HG03460 (cell line): ENCODE measurements around the gene ABCA1.
A peak's percentile ranks its signal among the peaks of the same experiment; 100 is the strongest.
"Not testable (repeated sequence)": the region's sequence is repeated elsewhere in the genome, so short reads cannot be mapped to it uniquely, and the experiment has no call there.

Source experiments
- ATAC-seq: cut with Tn5 transposase; IDR thresholded peaks from one replicate; pipeline ENCODE4 v1.9.1; 2021; ENCODE audit not compliant: unreplicated experiment

The ABCA1 gene

DNA sequence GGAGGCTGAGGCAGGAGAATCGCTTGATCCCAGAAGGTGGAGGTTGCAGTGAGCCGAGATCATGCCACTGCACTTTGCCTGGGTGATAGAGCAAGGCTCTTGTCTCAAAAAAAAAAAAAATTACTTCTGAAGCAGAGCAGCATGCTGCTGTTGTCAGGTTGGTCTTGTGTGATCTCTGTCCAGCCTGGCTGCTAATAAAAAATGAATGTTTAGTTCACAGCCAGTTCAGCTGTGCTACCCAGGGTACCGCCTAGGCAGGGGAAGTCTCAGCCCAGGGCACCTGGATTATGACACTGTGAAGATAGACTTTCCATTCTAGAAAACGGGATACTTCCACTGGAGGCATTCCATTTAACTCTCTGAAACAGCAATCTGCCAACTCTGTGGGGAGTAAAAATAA, 23.5 kb upstream of the ABCA1 start:
- ATAC-seq: no peak

DNA sequence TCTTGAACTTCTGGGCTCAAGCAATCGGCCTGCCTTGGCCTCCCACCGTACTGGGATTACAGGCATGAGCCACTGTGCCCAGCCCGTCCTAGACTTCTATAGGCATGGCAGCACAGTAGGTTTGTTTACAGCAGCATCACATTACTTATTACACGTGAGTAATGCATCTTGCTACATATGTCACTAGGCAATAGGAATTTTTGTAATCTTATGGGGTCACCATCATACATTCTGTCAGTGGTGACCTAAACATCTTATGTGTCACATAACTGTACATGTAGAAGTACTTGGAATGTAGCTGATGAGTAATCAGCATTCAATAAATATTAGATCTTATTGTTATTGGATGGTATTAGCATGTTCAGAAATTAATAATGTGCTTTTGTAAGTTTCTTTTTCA, 22.9 kb upstream of the ABCA1 start:
- no peak for ATAC-seq

GRCh38 chr9:104948277-104948676, 20.3 kb upstream of the ABCA1 start:
- ATAC-seq: no peak

DNA sequence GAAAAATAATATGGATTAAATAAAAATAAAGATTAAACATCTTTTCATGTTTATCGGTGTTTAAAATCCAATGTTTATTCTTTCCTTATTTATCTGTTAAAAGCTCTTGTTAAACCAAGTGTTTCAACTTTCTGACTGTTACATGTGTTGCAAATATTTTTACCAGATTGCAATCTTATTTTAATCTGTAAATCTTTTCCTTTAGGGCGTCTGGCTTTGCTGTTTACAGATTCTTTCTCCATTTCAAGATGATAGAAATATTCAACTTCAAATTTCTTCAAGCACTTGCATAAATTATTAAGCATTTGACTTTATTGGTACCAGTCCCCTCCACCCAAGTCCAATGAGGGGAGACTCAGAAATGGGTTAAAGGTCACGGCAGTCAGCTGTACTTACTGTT, 16.9 kb upstream of the ABCA1 start:
- ATAC-seq: no peak

- ATAC-seq: no peak
Measured at GRCh38 chr9:104944356-104944755, 16.4 kb upstream of the ABCA1 start.

DNA sequence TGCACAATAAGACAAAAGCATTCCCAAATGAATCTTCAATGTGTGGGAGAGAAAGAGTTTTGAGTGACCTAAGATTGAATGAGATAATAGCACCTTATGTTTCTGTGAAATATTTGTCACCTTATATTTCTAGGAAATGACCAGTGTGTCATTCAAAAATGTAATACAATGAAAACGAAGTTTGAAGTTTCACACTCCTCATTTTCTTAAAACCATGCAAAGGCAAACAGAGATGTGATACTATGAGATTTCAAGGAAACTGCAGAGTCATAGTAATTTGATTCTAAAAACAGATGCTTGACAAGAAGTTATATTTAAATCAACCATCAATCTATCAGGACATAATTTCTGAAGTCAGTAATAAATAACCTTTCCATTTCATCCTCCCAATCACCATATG, 13.6 kb upstream of the ABCA1 start:
- ATAC-seq: no peak

GRCh38 chr9:104936291-104936690, 8.3 kb upstream of the ABCA1 start:
- no peak for ATAC-seq

DNA sequence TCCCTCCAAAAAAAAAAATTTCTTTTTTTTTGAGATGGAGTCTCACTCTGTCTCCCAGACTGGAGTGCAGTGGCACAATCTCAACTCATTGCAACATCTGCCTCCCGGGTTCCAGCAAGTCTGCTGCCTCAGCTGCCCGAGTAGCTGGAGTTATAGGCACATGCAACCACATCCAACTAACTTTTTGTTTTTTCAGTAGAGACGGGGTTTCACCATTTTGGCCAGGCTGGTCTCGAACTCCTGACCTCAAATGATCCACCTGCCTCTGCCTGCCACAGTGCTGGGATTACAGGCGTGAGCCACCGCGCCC, 7.5 kb upstream of the ABCA1 start:
- not testable (repeated sequence) for ATAC-seq

- ATAC-seq: no peak
Measured at GRCh38 chr9:104934691-104935500, 6.9 kb upstream of the ABCA1 start.

DNA sequence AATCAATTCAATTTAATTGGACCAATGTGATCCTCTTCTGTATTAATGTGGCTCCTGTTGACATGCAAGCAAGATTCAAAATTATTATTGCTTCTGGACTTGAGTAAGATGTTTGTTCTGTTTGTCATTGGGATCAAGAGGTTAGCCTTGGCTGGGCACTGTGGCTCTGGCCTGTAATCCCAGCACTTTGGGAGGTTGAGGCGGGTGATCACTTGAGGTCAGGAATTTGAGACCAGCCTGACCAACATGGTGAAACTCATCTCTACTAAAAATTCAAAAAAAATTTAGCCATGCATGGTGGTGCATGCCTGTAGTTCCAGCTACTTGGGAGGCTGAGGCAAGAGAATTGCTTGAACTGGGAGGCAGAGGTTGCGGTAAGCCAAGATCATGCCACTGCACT, 5.1 kb upstream of the ABCA1 start:
- ATAC-seq: not testable (repeated sequence)

- no peak for ATAC-seq
Measured at GRCh38 chr9:104931256-104931655, 3.3 kb upstream of the ABCA1 start.

- ATAC-seq: peak; percentile 7
Measured at GRCh38 chr9:104927216-104927911, 591 bp downstream of the ABCA1 start.

- ATAC-seq: peak; percentile 43
Measured at GRCh38 chr9:104923740-104924139, 4.2 kb downstream of the ABCA1 start.

DNA sequence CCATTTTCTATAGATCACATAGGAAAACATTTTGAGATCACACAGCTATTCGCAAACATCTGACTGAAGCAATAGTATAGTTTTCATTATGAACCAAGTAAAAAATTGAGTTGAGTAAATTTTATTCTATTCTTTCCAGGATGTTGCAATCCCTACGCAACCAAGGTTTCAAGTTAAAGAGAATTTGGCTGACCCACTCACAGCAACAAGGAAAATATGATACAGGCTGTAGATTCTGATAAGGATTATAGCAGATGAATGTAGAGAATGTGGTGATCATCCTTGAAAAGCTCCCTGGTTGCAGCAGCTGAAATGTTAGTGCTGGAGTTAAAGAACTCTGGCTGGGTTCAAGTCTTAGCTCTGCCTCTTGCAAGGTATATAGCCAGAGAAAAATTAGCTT, 4.7 kb downstream of the ABCA1 start:
- no peak for ATAC-seq

GRCh38 chr9:104922748-104923147, 5.2 kb downstream of the ABCA1 start:
- not testable (repeated sequence) for ATAC-seq

DNA sequence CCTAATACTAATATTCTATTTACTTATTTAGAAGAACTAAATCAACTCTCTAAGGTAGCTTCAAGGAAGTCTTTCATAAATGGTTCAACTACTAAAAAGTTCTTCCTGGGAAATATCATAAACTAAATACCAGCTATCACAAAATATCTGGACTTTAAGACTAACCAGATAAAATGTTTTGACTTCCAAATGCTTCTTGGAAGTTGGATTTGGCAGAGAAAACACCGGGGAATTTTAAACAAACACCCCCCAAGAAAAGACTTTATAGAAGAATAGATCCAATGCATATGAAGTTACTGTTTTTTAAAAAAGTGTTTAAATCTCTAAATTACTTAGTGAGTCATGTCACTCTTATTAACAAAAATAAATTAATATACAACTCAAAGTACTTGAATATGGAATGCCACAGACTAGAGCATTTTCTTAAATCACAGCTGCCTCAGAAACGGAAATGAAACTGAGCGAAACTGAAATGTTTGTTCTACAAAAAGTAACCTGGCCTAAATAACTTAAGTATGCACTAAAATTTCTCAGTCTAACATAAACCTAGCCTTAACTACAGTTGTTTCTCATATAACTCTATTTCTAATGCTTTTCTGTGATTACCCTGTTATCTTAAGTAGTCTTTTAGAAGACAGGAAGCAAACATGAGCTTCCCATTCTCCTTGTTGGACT, 6.8 kb downstream of the ABCA1 start:
- no peak for ATAC-seq

- ATAC-seq: no peak
Measured at GRCh38 chr9:104915753-104916152, 12.2 kb downstream of the ABCA1 start.

GRCh38 chr9:104915049-104915448, 12.9 kb downstream of the ABCA1 start:
- no peak for ATAC-seq

DNA sequence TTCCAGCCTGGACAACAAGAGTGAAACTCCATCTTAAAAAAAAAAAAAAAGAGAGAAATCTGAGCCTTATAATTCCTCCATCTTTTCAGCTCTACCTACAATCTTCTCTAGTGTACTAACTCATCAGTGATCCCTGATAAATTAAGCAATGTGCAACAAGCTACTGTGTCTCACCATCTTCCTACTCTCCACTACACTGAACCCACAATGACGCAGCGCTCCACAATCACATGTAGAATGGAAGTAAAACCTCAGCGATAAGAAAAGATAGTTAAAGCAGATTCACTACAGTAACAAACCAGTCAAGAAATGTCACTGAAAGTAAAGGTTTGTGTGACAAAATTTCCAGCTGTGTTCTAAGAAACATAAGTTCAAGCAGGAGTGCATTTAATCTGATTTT, 13.5 kb downstream of the ABCA1 start:
- no peak for ATAC-seq

DNA sequence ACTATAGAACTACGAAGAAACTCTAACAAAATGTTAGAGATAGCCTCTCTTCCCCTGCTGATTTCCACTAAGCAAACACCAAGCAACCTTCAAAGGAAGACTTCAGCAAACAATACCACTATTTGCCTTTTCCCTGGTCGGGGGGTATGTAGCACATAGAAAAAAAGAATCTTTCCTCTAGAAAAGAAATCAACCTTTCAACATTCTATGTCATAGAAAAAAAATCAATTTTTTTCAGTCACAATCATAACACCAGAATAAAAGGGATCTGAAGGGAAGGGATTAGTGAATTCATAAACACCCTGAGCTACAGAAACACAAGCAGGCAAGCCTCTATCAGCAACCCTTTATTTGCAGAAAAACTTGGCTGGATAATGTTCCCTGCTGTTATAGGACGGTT, 15.3 kb downstream of the ABCA1 start:
- ATAC-seq: no peak

- no peak for ATAC-seq
Measured at GRCh38 chr9:104911032-104911607, 16.8 kb downstream of the ABCA1 start.
